PC-9 (cell line): ENCODE data around the gene CHST3. TPM values are rescaled to one million over a fixed set of nuclear protein-coding genes. Genes with fewer than 3 reads are reported as not detected.

Experiments
- BruUV-seq: library from RNA; stranded (reverse); fragments of 400-500 nt; replicated peaks from 2 replicates; lab custom pipeline; 2021; lab: Mats Ljungman, UMichigan
- CTCF ChIA-PET: fragments of 300-600 bp; sonication (Branson Sonifier 250); formaldehyde crosslinking; loops from one replicate; lab custom pipeline; 2022; ENCODE audit warnings: antibody characterized with exemption; lab: Charles Lee
- POLR2A ChIA-PET: fragments of 300-600 bp; sonication (Branson Sonifier 250); formaldehyde crosslinking; loops from one replicate; lab custom pipeline; 2022; ENCODE audit warnings: antibody characterized with exemption; ENCODE audit not compliant: unreplicated experiment; lab: Charles Lee
- DNase-seq, 2 experiments: peaks; one replicate each; pipeline versions ENCODE4 v3.0.0 to v3.0.0-alpha.2; 2015 to 2022; ENCODE audit warnings: mixed read lengths in 1 of 2
- H2AFZ ChIP-seq: fragments of 200-600 bp; sonication (generic); 2 replicates; pipeline ENCODE4 v1.8.1; 2017; ENCODE audit warnings: antibody characterized with exemption
- H3F3A ChIP-seq: fragments of 200-600 bp; sonication (generic); 2 replicates; pipeline ENCODE4 v1.8.1; 2017; ENCODE audit warnings: antibody characterized with exemption, mild to moderate bottlenecking, low read depth; ENCODE audit not compliant: insufficient read depth
- H3K27ac ChIP-seq: fragments of 200-600 bp; sonication (generic); 2 replicates; pipeline ENCODE4 v1.6.1; 2016; ENCODE audit warnings: mixed run types
- H3K27me3 ChIP-seq: fragments of 200-600 bp; sonication (generic); 2 replicates; pipeline ENCODE4 v1.6.1; 2016; ENCODE audit warnings: low read depth, mixed run types; ENCODE audit not compliant: insufficient read depth
- H3K36me3 ChIP-seq: fragments of 200-600 bp; sonication (generic); 2 replicates; pipeline ENCODE4 v1.6.1; 2016; ENCODE audit warnings: low read depth, mixed run types
- H3K4me1 ChIP-seq: fragments of 200-600 bp; sonication (generic); replicated peaks from 2 replicates; pipeline ENCODE4 v1.6.1; 2016; ENCODE audit warnings: mixed run types; ENCODE audit not compliant: insufficient read depth
- H3K4me2 ChIP-seq: fragments of 200-600 bp; sonication (generic); 2 replicates; pipeline ENCODE4 v1.6.1; 2017; ENCODE audit warnings: mixed run types
- H3K4me3 ChIP-seq: fragments of 200-600 bp; sonication (generic); 2 replicates; pipeline ENCODE4 v1.6.1; 2016; ENCODE audit warnings: mixed run types
- H3K79me2 ChIP-seq: fragments of 200-600 bp; sonication (generic); 2 replicates; pipeline ENCODE4 v1.6.1; 2017; ENCODE audit warnings: low read depth, mixed run types
- H3K9me2 ChIP-seq: fragments of 200-600 bp; sonication (generic); 2 replicates; pipeline ENCODE4 v1.8.1; 2017; ENCODE audit warnings: mild to moderate bottlenecking; ENCODE audit not compliant: insufficient read depth
- H3K9me3 ChIP-seq: fragments of 200-600 bp; sonication (generic); 2 replicates; pipeline ENCODE4 v1.8.1; 2016; ENCODE audit warnings: low read depth; ENCODE audit not compliant: insufficient read depth
- H4K20me1 ChIP-seq: fragments of 200-600 bp; sonication (generic); 2 replicates; pipeline ENCODE4 v1.8.1; 2017; ENCODE audit not compliant: insufficient read depth
- EZH2 ChIP-seq: fragments of 200-600 bp; sonication (generic); IDR thresholded peaks from 2 replicates; pipeline ENCODE4 v1.8.0; 2017; ENCODE audit warnings: antibody characterized with exemption, low read depth
- intact Hi-C: fragments of 100-400 bp; cut with micrococcal nuclease; formaldehyde crosslinking; loops from one replicate; pipeline ENCODE4 v1.10.0; 2022; ENCODE audit not compliant: unreplicated experiment
- total RNA-seq: library from RNA; stranded (reverse); gene quantifications from 2 replicates; pipeline ENCODE4 v1.2.3, GENCODE V29; 2021
- TF ChIP-seq, protein P1 (sequence below): fragments of 200-600 bp; sonication (generic); conservative IDR thresholded peaks from 2 replicates; pipeline ENCODE4 v1.6.1; 2017; ENCODE audit warnings: mixed run types, antibody characterized with exemption, mild to moderate bottlenecking, moderate library complexity

Gene CHST3
- total RNA-seq, 1 experiment from 2014 or later = 23.3 TPM

DNA sequence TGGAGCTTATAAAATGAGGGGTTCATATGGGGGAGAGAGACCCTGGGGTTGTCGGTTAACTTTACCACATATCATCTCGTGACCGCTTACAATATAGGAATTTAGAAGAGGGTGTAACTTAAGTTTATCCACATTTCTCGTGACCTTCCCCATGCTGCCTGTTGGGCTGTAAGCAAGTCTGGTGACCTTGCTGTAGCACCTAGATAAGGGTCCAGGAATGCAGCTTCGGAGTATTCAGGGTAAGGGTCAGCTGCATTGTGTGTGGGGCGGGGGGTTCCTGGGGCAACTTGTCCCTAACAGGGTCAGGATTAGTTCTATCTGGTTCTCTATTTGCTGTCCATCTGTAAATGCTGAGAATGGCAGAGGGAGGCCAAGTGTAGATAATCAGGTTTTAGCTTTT lies 1.3 kb upstream of the CHST3 start:
- H3K79me2 ChIP-seq = peaks cover 30% of the 10 kb centered on the region
- no peaks in the 10 kb centered on the region for H3K27me3 ChIP-seq
- H4K20me1 ChIP-seq = no peaks in the 10 kb centered on the region
- H3K4me2 ChIP-seq = no peak overlapping the region
- H3K9me2 ChIP-seq = no peaks in the 10 kb centered on the region
- H3K36me3 ChIP-seq = no peaks in the 10 kb centered on the region
- POLR2A ChIA-PET = no interaction called here
- intact Hi-C loops = loop anchor here (10.0 kb wide), 1 partner anchor 128 kb away; no protein-coding TSS in a partner anchor
- CTCF ChIA-PET = interaction anchor here (0.6 kb wide), 1 partner anchor 387 kb away, joined by 7 read pairs; no protein-coding TSS in a partner anchor
- H3K4me1 ChIP-seq = peaks cover 30% of the 10 kb centered on the region
- DNase-seq = no peak
- TF ChIP-seq, protein P1, sequence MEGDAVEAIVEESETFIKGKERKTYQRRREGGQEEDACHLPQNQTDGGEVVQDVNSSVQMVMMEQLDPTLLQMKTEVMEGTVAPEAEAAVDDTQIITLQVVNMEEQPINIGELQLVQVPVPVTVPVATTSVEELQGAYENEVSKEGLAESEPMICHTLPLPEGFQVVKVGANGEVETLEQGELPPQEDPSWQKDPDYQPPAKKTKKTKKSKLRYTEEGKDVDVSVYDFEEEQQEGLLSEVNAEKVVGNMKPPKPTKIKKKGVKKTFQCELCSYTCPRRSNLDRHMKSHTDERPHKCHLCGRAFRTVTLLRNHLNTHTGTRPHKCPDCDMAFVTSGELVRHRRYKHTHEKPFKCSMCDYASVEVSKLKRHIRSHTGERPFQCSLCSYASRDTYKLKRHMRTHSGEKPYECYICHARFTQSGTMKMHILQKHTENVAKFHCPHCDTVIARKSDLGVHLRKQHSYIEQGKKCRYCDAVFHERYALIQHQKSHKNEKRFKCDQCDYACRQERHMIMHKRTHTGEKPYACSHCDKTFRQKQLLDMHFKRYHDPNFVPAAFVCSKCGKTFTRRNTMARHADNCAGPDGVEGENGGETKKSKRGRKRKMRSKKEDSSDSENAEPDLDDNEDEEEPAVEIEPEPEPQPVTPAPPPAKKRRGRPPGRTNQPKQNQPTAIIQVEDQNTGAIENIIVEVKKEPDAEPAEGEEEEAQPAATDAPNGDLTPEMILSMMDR = no peak
- no peak for TF ChIP-seq EZH2
- H2AFZ ChIP-seq = no peak overlapping the region
- TSS peak; percentile 16 for BruUV-seq
- no peak overlapping the region for H3K27ac ChIP-seq
- H3K9me3 ChIP-seq = no peaks in the 10 kb centered on the region
- no peak overlapping the region for H3K4me3 ChIP-seq
- peaks cover 9% of the 10 kb centered on the region for H3F3A ChIP-seq

DNA sequence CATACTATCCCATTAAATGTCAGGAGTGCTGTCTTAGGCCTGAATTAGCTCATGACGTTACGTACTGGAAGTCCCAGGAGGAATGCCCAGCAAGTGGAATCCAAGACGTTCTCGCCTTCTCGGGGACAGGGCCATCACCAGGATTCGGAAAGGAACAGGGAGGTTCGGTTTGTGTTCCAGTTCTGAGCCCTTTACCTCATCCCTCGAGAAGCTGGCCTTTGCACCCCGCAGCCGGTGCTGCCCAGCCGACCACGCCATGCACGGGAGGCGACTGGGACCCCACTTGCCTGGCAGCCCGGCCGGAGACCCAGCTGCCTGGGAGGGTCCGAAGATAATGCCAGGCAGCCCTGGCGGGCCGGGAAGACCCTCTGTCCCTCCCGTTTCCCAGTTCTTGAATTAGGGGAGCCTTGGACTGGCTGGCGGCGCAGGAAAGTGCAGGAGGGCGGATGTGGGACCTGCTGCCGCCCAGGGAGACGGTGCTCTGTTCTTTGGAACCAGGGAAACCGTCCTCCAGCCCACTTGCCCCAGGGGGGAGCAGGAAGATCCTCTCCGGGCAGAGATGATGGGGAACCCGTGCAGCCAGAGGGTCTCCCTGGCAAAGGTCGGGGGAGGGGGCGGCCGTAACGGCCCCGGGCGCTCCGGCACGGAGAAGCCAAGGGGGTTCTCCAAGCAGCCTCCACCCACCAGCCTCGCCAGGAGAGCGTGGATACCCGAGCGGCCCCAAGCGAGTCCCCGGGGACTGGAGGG lies 671 bp upstream of the CHST3 start:
- BruUV-seq = no TSS peak
- H3K27ac ChIP-seq = no peak overlapping the region
- no peak for DNase-seq
- no peaks in the 10 kb centered on the region for H3K9me3 ChIP-seq
- H3K4me1 ChIP-seq = peaks cover 36% of the 10 kb centered on the region
- ChIA-PET CTCF (interaction anchor here (1.2 kb wide), 1 partner anchor 35 kb away, joined by 18 read pairs; no protein-coding TSS in a partner anchor), POLR2A (interaction anchor here (0.7 kb wide), 1 partner anchor 53 kb away, joined by 4 read pairs; no protein-coding TSS in a partner anchor)
- no peaks in the 10 kb centered on the region for H3K27me3 ChIP-seq
- intact Hi-C loops = loop anchor here (10.0 kb wide), 1 partner anchor 129 kb away; no protein-coding TSS in a partner anchor
- no peaks in the 10 kb centered on the region for H3K36me3 ChIP-seq
- H3K4me2 ChIP-seq = peak overlapping the region; percentile 99
- H2AFZ ChIP-seq = peak overlapping the region; percentile 93
- peak overlapping the region; percentile 74 for H3K4me3 ChIP-seq
- no peaks in the 10 kb centered on the region for H4K20me1 ChIP-seq
- peaks cover 35% of the 10 kb centered on the region for H3K79me2 ChIP-seq
- no peak for TF ChIP-seq EZH2
- TF ChIP-seq, protein P1 = no peak
- peaks cover 15% of the 10 kb centered on the region for H3F3A ChIP-seq
- H3K9me2 ChIP-seq = no peaks in the 10 kb centered on the region

DNA sequence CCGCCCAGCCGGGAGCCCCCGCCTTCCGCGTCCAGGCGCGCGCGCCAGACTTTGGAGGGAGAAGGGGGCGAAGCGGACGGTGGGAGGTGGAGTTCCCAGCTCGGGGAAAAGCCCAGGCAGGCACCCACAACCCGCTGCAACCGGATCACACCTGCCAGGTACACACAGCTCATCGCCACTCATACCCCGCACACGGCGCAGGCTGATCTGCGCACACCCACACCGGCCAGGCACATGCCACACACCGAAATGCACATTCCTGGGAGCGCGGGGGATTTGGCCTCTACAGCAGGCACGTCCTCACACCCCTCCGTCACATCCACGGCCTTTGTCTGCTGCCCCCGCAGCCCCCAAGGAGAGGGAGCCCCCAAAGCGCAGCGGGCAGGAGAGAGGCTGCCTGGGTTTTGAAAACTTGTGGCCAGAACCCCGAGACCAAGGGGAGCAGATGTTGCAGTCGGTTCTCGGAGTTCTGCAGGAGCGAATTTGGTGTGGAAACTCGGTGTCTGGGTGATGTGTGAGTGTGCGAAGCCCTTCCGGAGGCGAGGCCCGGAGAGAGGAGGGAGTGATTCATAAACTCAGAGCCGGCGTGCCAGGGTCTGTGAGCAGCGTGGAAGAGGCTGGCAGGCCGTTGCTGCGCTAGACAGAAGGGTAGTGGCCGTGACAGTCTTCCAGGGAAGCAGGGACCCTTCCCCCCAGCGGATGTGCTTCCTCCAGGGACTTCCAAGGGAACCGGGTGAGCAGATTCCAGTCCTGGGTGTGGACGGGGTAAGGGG lies 734 bp downstream of the CHST3 start:
- no peaks in the 10 kb centered on the region for H4K20me1 ChIP-seq
- peak; percentile 43 to 63 for DNase-seq
- H3K4me1 ChIP-seq = peaks cover 34% of the 10 kb centered on the region
- no peaks in the 10 kb centered on the region for H3K9me3 ChIP-seq
- H3K27ac ChIP-seq = no peak overlapping the region
- intact Hi-C loops = loop anchor here (10.0 kb wide), 1 partner anchor 130 kb away; no protein-coding TSS in a partner anchor
- no peaks in the 10 kb centered on the region for H3K9me2 ChIP-seq
- CTCF ChIA-PET = interaction anchor here (0.7 to 1.2 kb wide), 2 partner anchors 34 to 82 kb away, joined by 6 to 18 read pairs; no protein-coding TSS in a partner anchor
- H3K79me2 ChIP-seq = peaks cover 46% of the 10 kb centered on the region
- no TSS peak for BruUV-seq
- no peak for TF ChIP-seq EZH2
- TF ChIP-seq, protein P1 = no peak
- POLR2A ChIA-PET = interaction anchor here (0.5 kb wide), 1 partner anchor 235 kb away, joined by 3 read pairs; no protein-coding TSS in a partner anchor
- no peaks in the 10 kb centered on the region for H3K36me3 ChIP-seq
- H2AFZ ChIP-seq = peak overlapping the region; percentile 93
- peaks cover 13% of the 10 kb centered on the region for H3F3A ChIP-seq
- H3K27me3 ChIP-seq = no peaks in the 10 kb centered on the region
- peak overlapping the region; percentile 74 for H3K4me3 ChIP-seq
- H3K4me2 ChIP-seq = peak overlapping the region; percentile 99
